Measurements from ENCODE around the gene DLG1.

The DLG1 gene

GRCh38 chr3:197027896-197028727, 270.3 kb downstream of the DLG1 start:
- DNase-seq = no peak

GRCh38 chr3:197027151-197027895, 271.1 kb downstream of the DLG1 start:
- no peak for DNase-seq

GRCh38 chr3:197026481-197026866, 271.9 kb downstream of the DLG1 start:
- no peak for DNase-seq

GRCh38 chr3:197025736-197026480, 272.5 kb downstream of the DLG1 start:
- DNase-seq = no peak

GRCh38 chr3:197024881-197025735, 273.3 kb downstream of the DLG1 start:
- no peak for DNase-seq

GRCh38 chr3:197023998-197024651, 274.3 kb downstream of the DLG1 start:
- no peak for DNase-seq

- DNase-seq = no peak
Observed at GRCh38 chr3:197023241-197023997, 275.0 kb downstream of the DLG1 start.

GRCh38 chr3:197022405-197023231, 275.8 kb downstream of the DLG1 start:
- no peak for DNase-seq

GRCh38 chr3:197021729-197022404, 276.5 kb downstream of the DLG1 start:
- no peak for DNase-seq

GRCh38 chr3:197021231-197021630, 277.2 kb downstream of the DLG1 start:
- no peak for DNase-seq

GRCh38 chr3:197019535-197019934, 278.9 kb downstream of the DLG1 start:
- no peak for DNase-seq

- no peak for DNase-seq
Observed at GRCh38 chr3:197019021-197019420, 279.4 kb downstream of the DLG1 start.

- no peak for DNase-seq
Observed at GRCh38 chr3:197017003-197017402, 281.4 kb downstream of the DLG1 start.

- no peak for DNase-seq
Observed at GRCh38 chr3:197015790-197016736, 282.3 kb downstream of the DLG1 start.

GRCh38 chr3:197014942-197015575, 283.4 kb downstream of the DLG1 start:
- no peak for DNase-seq

GRCh38 chr3:197014024-197014423, 284.4 kb downstream of the DLG1 start:
- DNase-seq = no peak

GRCh38 chr3:197012540-197012883, 285.9 kb downstream of the DLG1 start:
- DNase-seq = no peak

All from stimulated activated CD4-positive, alpha-beta T cell treated with anti-CD3 and anti-CD28 coated beads, Interleukin-15, amount 100 ng/mL, for 24 hours (primary cell).